Activated naive CD4-positive, alpha-beta T cell treated with anti-CD3 and anti-CD28 coated beads, Interleukin-2, amount 50 U/mL, for 24 hours (primary cell): ENCODE measurements around the gene RAPSN.

Experiments
- H3K27ac Mint-ChIP-seq: one replicate; pipeline ENCODE4 v1.8.0; 2021; ENCODE audit warnings: mild to moderate bottlenecking, mixed read lengths
- H3K27me3 Mint-ChIP-seq: one replicate; pipeline ENCODE4 v1.8.0; 2021; ENCODE audit warnings: mixed read lengths
- H3K36me3 Mint-ChIP-seq: one replicate; pipeline ENCODE4 v1.8.0; 2021; ENCODE audit warnings: mixed read lengths
- H3K4me1 Mint-ChIP-seq: one replicate; pipeline ENCODE4 v1.8.0; 2021; ENCODE audit warnings: mixed read lengths
- H3K4me3 Mint-ChIP-seq: one replicate; pipeline ENCODE4 v1.8.0; 2021; ENCODE audit warnings: mild to moderate bottlenecking, mixed read lengths
- H3K9me3 Mint-ChIP-seq: one replicate; pipeline ENCODE4 v1.8.0; 2021; ENCODE audit warnings: mixed read lengths

The RAPSN gene

DNA sequence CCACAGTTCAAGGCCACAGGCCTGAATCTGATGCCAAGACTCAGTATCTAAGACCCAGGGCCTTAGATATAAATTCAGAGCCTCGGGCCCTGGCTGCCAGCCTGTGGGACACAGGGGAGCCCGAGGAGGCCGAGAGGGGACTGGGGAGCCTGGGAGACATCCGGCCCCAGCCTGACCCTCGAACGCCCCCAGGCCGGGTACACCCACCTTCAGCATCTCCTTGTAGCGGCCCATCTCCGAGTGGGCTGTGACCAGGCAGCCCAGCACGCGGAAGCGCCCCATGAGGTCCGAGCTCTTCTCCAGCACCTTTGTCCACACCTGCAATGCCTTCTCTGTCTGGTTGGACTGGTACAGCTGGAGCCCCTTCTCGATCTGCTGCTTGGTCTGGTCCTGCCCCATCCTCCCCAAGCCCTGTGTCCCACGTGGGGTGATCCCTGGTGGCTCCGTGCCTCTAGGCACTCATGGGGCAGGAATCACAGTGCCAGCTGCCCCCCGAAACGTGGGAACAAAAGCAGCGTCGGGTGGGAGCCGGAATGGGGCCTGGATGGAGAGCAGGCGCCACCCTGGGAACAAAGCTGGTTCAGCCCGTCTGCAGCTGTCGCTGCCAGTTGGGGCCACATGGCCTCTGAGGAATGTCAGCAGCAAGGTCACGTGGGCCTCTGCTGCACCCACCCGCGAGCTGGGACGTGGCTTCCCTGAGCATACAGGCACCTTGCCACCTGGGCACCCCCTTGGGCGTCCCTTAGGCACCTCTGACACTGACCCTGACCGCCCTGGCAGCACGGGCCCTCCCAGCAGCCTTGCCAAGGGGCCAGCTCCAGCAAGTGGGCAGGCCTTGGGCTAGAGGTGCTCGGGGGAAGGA lies at the start of gene RAPSN:
Gene RAPSN (minus strand): TSS at position 571 of the 862 bp plus-strand sequence. CDS start 172 bp downstream, at position 399.
- Mint-ChIP-seq H3K27me3 (no peaks in the 10 kb centered on the region), H3K27ac (no peak within 1 kb of the TSS), H3K4me3 (no peak within 1 kb of the TSS), H3K9me3 (no peaks in the 10 kb centered on the region), H3K36me3 (no peaks in the 10 kb centered on the region), H3K4me1 (no peaks in the 10 kb centered on the region)

DNA sequence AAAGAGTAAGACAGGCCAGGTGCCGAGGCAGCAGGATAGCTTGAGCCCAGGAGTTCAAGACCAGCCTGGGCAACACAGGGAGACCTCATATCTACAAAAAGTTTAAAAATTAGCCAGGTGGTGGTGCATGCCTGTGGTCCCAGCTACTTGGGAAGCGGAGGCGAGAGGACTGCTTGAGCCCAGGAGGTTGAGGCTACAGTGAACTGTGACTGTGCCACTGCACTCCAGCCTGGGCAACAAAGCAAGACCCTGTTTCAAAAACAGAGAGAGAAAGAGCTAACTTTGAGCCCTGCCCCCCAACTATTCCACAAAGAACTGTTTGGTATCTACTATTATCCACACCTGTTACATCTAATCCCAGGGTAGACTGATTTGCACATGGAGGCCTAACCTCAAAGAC lies 49.2 kb upstream of the RAPSN start:
- H3K36me3 Mint-ChIP-seq = peaks cover 10% of the 10 kb centered on the region
- H3K4me3 Mint-ChIP-seq = no peak overlapping the region
- no peaks in the 10 kb centered on the region for H3K27me3 Mint-ChIP-seq
- H3K4me1 Mint-ChIP-seq = peaks cover 47% of the 10 kb centered on the region
- peak overlapping the region; percentile 68 for H3K27ac Mint-ChIP-seq
- no peaks in the 10 kb centered on the region for H3K9me3 Mint-ChIP-seq

DNA sequence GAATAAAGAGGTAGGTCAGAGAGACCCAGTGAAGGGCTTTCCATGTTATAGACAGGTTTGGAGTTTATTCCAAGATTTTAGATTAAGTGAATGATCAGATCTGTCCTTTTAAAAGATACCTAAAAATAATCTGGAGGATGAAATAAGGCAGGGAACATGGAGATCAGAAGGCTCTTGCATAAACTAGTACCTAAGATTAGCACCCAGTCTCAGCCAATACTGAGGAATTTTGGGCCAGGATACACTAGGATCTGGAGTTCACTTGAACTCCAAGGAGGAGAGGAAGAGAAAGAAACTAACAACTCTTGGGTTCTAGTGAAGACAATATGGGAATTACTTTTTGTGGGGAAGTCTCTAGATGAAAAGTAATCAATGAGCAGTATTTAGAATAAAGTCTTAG lies 47.9 kb upstream of the RAPSN start:
- H3K27me3 Mint-ChIP-seq = no peaks in the 10 kb centered on the region
- H3K36me3 Mint-ChIP-seq = peaks cover 10% of the 10 kb centered on the region
- no peak overlapping the region for H3K4me3 Mint-ChIP-seq
- H3K4me1 Mint-ChIP-seq = peaks cover 38% of the 10 kb centered on the region
- no peaks in the 10 kb centered on the region for H3K9me3 Mint-ChIP-seq
- no peak overlapping the region for H3K27ac Mint-ChIP-seq

GRCh38 chr11:47495856-47496217 lies 46.9 kb upstream of the RAPSN start:
- Mint-ChIP-seq H3K4me1 (peaks cover 36% of the 10 kb centered on the region), H3K36me3 (peaks cover 8% of the 10 kb centered on the region)

DNA sequence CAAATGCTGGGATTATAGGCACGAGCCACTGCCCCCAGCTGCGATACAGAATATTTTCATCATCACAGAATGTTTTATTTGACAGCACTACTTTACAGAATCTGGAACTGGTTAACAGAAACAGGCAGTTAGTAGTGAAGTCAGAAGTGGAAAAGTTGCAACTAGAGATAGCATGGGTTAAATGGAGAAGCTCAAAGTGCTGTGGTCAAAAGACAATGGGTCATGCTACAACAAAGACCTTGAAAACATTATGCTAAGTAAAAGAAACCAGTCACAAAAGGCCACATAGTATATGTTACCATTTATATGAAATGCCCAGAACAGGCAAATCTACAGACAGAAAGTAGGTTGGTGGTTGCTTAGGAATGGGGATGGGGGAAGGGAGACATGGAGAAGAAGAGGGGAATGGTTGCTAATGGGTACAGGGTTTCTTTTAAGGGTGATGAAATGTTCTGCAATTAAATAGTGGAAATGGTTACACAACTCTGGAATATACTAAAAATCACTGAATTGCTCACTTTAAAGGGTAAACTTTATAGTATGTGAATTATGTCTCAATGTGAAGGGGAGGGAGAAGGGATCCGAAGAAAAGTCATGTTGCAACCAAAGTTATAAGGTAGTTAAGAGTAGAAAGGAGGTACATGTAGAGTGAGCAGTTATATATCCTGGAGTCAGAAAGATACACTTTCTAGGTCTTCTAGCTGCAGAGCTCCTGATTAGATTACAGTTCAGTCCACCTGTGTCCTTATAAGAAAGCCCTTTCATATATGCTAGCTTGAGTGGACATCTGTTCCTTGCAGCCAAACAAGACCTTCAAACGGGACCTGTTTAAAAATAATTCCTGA lies 46.3 kb upstream of the RAPSN start:
- no peak overlapping the region for H3K27ac Mint-ChIP-seq
- H3K36me3 Mint-ChIP-seq = peaks cover 6% of the 10 kb centered on the region
- H3K4me1 Mint-ChIP-seq = peaks cover 30% of the 10 kb centered on the region
- H3K27me3 Mint-ChIP-seq = no peaks in the 10 kb centered on the region
- no peak overlapping the region for H3K4me3 Mint-ChIP-seq
- no peaks in the 10 kb centered on the region for H3K9me3 Mint-ChIP-seq

More at GRCh38 chr11:47495856-47496217, 46.9 kb upstream of the RAPSN start:
- Mint-ChIP-seq H3K27me3 (no peaks in the 10 kb centered on the region), H3K4me3 (no peak overlapping the region), H3K27ac (no peak overlapping the region), H3K9me3 (no peaks in the 10 kb centered on the region)

DNA sequence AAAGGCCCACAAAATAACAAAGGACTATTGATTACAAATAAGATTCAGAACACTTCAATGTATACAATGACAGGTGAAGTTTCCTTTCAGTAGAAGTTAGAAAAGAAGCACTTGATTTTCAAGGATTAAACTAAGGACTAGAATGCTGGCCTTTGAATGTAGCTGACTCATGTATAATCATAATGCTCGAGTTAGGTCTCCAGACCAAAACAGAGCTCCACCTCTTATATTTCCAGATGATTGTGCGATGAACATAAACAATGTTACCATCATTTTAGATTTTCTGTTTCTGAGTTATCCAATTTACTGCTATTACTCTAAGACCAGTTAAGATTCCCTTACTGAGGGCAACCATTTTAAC lies 40.4 kb upstream of the RAPSN start:
- peaks cover 11% of the 10 kb centered on the region for H3K36me3 Mint-ChIP-seq

DNA sequence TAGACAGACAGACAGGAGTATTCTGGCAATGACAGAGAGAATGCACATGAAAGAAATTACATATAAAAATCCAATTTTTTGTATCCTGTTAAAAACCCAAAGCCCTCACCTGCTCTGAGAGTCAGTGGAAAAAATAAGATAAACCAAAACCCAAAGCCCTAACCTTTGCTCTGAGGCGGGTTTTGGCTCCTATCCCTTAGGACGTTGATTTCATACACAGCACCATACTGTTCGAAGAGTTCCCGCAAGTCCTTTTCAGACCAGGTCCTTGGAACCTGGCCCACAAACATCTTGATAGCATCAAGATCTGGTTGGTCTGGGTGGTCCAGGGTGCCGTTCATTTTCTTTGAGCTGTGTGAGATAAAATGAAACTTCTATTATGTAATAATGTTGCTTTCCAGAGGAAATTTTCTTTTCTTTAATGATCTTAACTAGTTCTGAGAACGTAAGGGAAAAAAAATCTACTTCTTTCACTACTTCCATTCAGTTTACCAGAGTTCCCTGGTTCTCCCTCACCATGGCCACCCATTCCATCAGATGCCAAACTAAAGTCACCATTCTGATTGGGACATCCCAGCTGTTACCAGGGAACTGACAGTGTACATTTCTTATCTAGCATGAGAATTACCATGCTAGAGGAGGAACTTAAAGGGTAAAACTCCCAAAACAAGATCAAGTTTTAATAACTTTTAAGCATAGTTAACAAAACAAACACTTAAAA lies 39.9 kb upstream of the RAPSN start:
- Mint-ChIP-seq H3K36me3 (peaks cover 9% of the 10 kb centered on the region), H3K4me1 (peaks cover 16% of the 10 kb centered on the region), H3K27me3 (no peaks in the 10 kb centered on the region), H3K4me3 (no peak overlapping the region), H3K27ac (no peak overlapping the region), H3K9me3 (no peaks in the 10 kb centered on the region)

More for the DNA sequence above, 40.4 kb upstream of the RAPSN start:
- Mint-ChIP-seq H3K9me3 (no peaks in the 10 kb centered on the region), H3K27ac (peak overlapping the region; percentile 23), H3K27me3 (no peaks in the 10 kb centered on the region), H3K4me3 (no peak overlapping the region), H3K4me1 (peaks cover 22% of the 10 kb centered on the region)

- peaks cover 13% of the 10 kb centered on the region for H3K4me1 Mint-ChIP-seq
- H3K27ac Mint-ChIP-seq = peak overlapping the region; percentile 65
- no peaks in the 10 kb centered on the region for H3K27me3 Mint-ChIP-seq
- H3K9me3 Mint-ChIP-seq = no peaks in the 10 kb centered on the region
- H3K36me3 Mint-ChIP-seq = peaks cover 12% of the 10 kb centered on the region
- H3K4me3 Mint-ChIP-seq = no peak overlapping the region
Measured at GRCh38 chr11:47488111-47488510, 39.2 kb upstream of the RAPSN start.

GRCh38 chr11:47487421-47487820 lies 38.5 kb upstream of the RAPSN start:
- Mint-ChIP-seq H3K4me3 (no peak overlapping the region), H3K36me3 (peaks cover 14% of the 10 kb centered on the region), H3K27ac (peak overlapping the region; percentile 17), H3K4me1 (peaks cover 10% of the 10 kb centered on the region), H3K27me3 (no peaks in the 10 kb centered on the region), H3K9me3 (no peaks in the 10 kb centered on the region)

GRCh38 chr11:47485107-47485506 lies 36.2 kb upstream of the RAPSN start:
- Mint-ChIP-seq H3K9me3 (no peaks in the 10 kb centered on the region), H3K27me3 (no peaks in the 10 kb centered on the region), H3K27ac (no peak overlapping the region), H3K36me3 (peaks cover 19% of the 10 kb centered on the region), H3K4me3 (no peak overlapping the region), H3K4me1 (peaks cover 5% of the 10 kb centered on the region)

- no peak overlapping the region for H3K4me3 Mint-ChIP-seq
- H3K4me1 Mint-ChIP-seq = peaks cover 5% of the 10 kb centered on the region
- peaks cover 19% of the 10 kb centered on the region for H3K36me3 Mint-ChIP-seq
- no peak overlapping the region for H3K27ac Mint-ChIP-seq
- no peaks in the 10 kb centered on the region for H3K9me3 Mint-ChIP-seq
- no peaks in the 10 kb centered on the region for H3K27me3 Mint-ChIP-seq
Measured at GRCh38 chr11:47483457-47483856, 34.5 kb upstream of the RAPSN start.

DNA sequence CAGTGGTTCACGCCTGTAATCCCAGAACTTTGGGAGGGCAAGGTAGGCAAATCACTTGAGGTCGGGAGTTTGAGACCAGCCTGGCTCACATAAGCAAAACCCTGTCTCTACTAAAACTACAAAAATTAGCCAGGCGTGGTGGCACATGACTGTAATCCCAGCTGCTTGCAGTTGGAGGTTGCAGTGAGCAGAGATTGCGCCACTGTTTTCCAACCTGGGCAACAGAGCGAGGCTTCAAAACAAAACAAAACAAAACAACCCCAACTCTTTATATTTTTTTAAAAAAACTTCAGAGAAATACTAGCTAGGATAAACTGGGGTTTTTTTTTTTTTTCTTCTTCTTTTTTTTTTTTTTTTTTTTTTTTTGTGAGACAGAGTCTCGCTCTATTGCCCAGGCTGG lies 31.8 kb upstream of the RAPSN start:
- Mint-ChIP-seq H3K9me3 (no peaks in the 10 kb centered on the region), H3K27me3 (no peaks in the 10 kb centered on the region), H3K36me3 (peaks cover 17% of the 10 kb centered on the region), H3K4me3 (no peak overlapping the region), H3K27ac (no peak overlapping the region), H3K4me1 (peaks cover 6% of the 10 kb centered on the region)

- Mint-ChIP-seq H3K27ac (no peak overlapping the region), H3K27me3 (no peaks in the 10 kb centered on the region), H3K4me3 (no peak overlapping the region), H3K36me3 (peaks cover 24% of the 10 kb centered on the region), H3K9me3 (no peaks in the 10 kb centered on the region), H3K4me1 (peaks cover 9% of the 10 kb centered on the region)
Measured at GRCh38 chr11:47478651-47479329, 29.9 kb upstream of the RAPSN start.

DNA sequence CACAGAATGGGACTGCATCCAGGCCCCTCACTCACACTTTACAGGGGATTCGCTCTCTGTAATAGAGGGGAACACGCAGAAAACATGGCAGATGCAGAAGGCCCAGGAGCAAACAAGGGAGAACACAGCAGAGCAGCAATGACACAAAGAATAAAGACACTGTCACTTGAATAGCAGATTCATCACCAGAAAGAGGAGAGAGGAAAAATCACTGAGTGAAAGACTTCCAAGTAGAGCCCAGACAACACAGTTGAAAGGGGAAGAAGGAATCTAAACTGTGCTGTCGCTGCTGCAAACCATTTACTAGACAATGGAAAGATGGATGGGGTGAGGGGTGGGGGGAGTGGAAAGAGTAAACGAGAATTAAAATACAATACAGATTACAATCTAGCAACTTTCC lies 28.8 kb upstream of the RAPSN start:
- Mint-ChIP-seq H3K27ac (peak overlapping the region; percentile 26), H3K4me1 (peaks cover 9% of the 10 kb centered on the region), H3K36me3 (peaks cover 20% of the 10 kb centered on the region), H3K4me3 (no peak overlapping the region), H3K27me3 (no peaks in the 10 kb centered on the region), H3K9me3 (no peaks in the 10 kb centered on the region)

- H3K4me3 Mint-ChIP-seq = no peak overlapping the region
- H3K9me3 Mint-ChIP-seq = no peaks in the 10 kb centered on the region
- H3K36me3 Mint-ChIP-seq = peaks cover 19% of the 10 kb centered on the region
- H3K27ac Mint-ChIP-seq = peak overlapping the region; percentile 26
- H3K4me1 Mint-ChIP-seq = peaks cover 9% of the 10 kb centered on the region
- no peaks in the 10 kb centered on the region for H3K27me3 Mint-ChIP-seq
Measured at GRCh38 chr11:47477323-47477722, 28.4 kb upstream of the RAPSN start.
